SK-N-SH (cell line): ENCODE data around the gene RASGEF1C. TPM values are rescaled to one million over a fixed set of nuclear protein-coding genes. Genes with fewer than 3 reads are reported as not detected.
"Not testable (repeated sequence)": the region's sequence is repeated elsewhere in the genome, so short reads cannot be mapped to it uniquely, and the experiment has no call there.

Experiments
- CTCF ChIA-PET: fragments of 300-600, 350-600 bp; formaldehyde crosslinking; extraction: SDS; loops from one replicate; lab custom pipeline; 2021; lab: Yijun Ruan, JAX
- POLR2A ChIA-PET: fragments of 350-600 bp; sonication (Branson Sonifier 250); formaldehyde crosslinking; extraction: SDS; loops from one replicate; lab custom pipeline; 2020; ENCODE audit warnings: antibody characterized with exemption, inconsistent platforms; lab: Yijun Ruan, JAX
- DNase-seq: peaks from one replicate; pipeline ENCODE4 v3.0.0; 2012
- H2AFZ ChIP-seq: fragments of 200-600 bp; sonication (generic); 2 replicates; pipeline ENCODE4 v1.8.1; 2016; ENCODE audit warnings: antibody characterized with exemption, mild to moderate bottlenecking, low read depth
- H3F3A ChIP-seq: fragments of 200-600 bp; sonication (generic); replicated peaks from 2 replicates; pipeline ENCODE3; 2016; ENCODE audit warnings: antibody characterized with exemption, mild to moderate bottlenecking; ENCODE audit not compliant: insufficient read depth
- H3K27ac ChIP-seq, 2 experiments: fragments of 200-500 bp in 1 of 2; fragments of 200-600 bp in 1 of 2; sonication (Bioruptor generic) in 1 of 2; sonication (generic), shearing (Covaris generic) in 1 of 2; 2 replicates each; pipeline versions ENCODE4 v1.5.1 to v1.6.1; 2014 to 2016; ENCODE audit warnings: low read depth in 2 of 2, inconsistent platforms in 1 of 2, low read length in 1 of 2, mild to moderate bottlenecking in 1 of 2, mixed read lengths in 1 of 2
- H3K27me3 ChIP-seq: fragments of 200-600 bp; sonication (generic), shearing (Covaris generic); 2 replicates; pipeline ENCODE4 v1.6.1; 2016; ENCODE audit warnings: mixed run types; ENCODE audit not compliant: insufficient read depth
- H3K36me3 ChIP-seq, 2 experiments: fragments of 200-500 bp in 1 of 2; fragments of 200-600 bp in 1 of 2; sonication (Bioruptor generic) in 1 of 2; sonication (generic) in 1 of 2; replicated peaks in 1 of 2; 2 replicates each; pipeline versions ENCODE3 to v1.5.1; 2014 to 2016; ENCODE audit warnings: low read length in 1 of 2, mild to moderate bottlenecking in 1 of 2; ENCODE audit not compliant: insufficient read depth in 2 of 2, control insufficient read depth in 1 of 2
- H3K4me1 ChIP-seq, 2 experiments: fragments of 200-500 bp in 1 of 2; fragments of 200-600 bp in 1 of 2; sonication (Bioruptor generic) in 1 of 2; sonication (generic), shearing (Covaris generic) in 1 of 2; 2 replicates each; pipeline versions ENCODE4 v1.5.1 to v1.6.1; 2014 to 2016; ENCODE audit warnings: low read depth in 1 of 2, low read length in 1 of 2, mixed run types in 1 of 2; ENCODE audit not compliant: insufficient read depth in 2 of 2, control insufficient read depth in 1 of 2
- H3K4me2 ChIP-seq: fragments of 200-600 bp; sonication (generic), shearing (Covaris generic); 2 replicates; pipeline ENCODE4 v1.6.1; 2017; ENCODE audit warnings: mixed run types
- H3K4me3 ChIP-seq, 2 experiments: fragments of 200-500 bp in 1 of 2; fragments of 200-600 bp in 1 of 2; sonication (Bioruptor generic) in 1 of 2; sonication (generic), shearing (Covaris generic) in 1 of 2; 2 replicates each; pipeline versions ENCODE4 v1.5.1 to v1.8.1; 2014 to 2016; ENCODE audit warnings: low read depth in 2 of 2, inconsistent platforms in 1 of 2, low read length in 1 of 2, mild to moderate bottlenecking in 1 of 2, mixed read lengths in 1 of 2, moderate library complexity in 1 of 2
- H3K79me2 ChIP-seq: fragments of 200-600 bp; sonication (generic); 2 replicates; pipeline ENCODE4 v1.8.1; 2017; ENCODE audit warnings: mild to moderate bottlenecking; ENCODE audit not compliant: insufficient read depth
- H3K9ac ChIP-seq: fragments of 200-600 bp; sonication (generic); 2 replicates; pipeline ENCODE4 v1.6.1; 2017; ENCODE audit warnings: mixed run types
- H3K9me2 ChIP-seq: fragments of 200-600 bp; sonication (generic); 2 replicates; pipeline ENCODE4 v1.6.1; 2017; ENCODE audit warnings: mixed run types
- H3K9me3 ChIP-seq: fragments of 200-600 bp; sonication (generic); 2 replicates; pipeline ENCODE4 v1.6.1; 2017; ENCODE audit warnings: mixed run types, mild to moderate bottlenecking, moderate library complexity
- H4K20me1 ChIP-seq: fragments of 200-600 bp; sonication (generic); 2 replicates; pipeline ENCODE4 v1.6.1; 2017; ENCODE audit warnings: mild to moderate bottlenecking, mixed run types; ENCODE audit not compliant: insufficient read depth
- MXI1 ChIP-seq: IDR thresholded peaks from 2 replicates; pipeline ENCODE4 v1.6.1; 2012; ENCODE audit warnings: mild to moderate bottlenecking, low read depth, low read length, improper control_type of control experiment
- RAD21 ChIP-seq: IDR thresholded peaks from 2 replicates; pipeline ENCODE4 v1.6.1; 2012; ENCODE audit warnings: mild to moderate bottlenecking, low read length
- RFX5 ChIP-seq: IDR thresholded peaks from 2 replicates; pipeline ENCODE4 v1.6.1; 2012; ENCODE audit warnings: mild to moderate bottlenecking, improper control_type of control experiment, low read length
- RXRA ChIP-seq: IDR thresholded peaks from 2 replicates; pipeline ENCODE4 v1.4.0; 2012; ENCODE audit warnings: low read depth, mild to moderate bottlenecking, borderline replicate concordance
- SMC3 ChIP-seq: IDR thresholded peaks from 2 replicates; pipeline ENCODE4 v1.6.1; 2012; ENCODE audit warnings: low read depth, low read length, improper control_type of control experiment
- ZBTB33 ChIP-seq: IDR thresholded peaks from 2 replicates; pipeline ENCODE4 v1.4.0; 2012; ENCODE audit warnings: low read depth, borderline replicate concordance
- WGBS: methylation state at CpG from one replicate; pipeline ENCODE4 v1.1.6; 2017; ENCODE audit warnings: low lambda C conversion rate; 5-methylcytosine and 5-hydroxymethylcytosine counted together
- polyA plus RNA-seq, 3 experiments: library from polyadenylated mRNA; depleted of rRNA; stranded (reverse); fragments of >200 nt; gene quantifications; 2 replicates each; pipeline ENCODE4 v1.2.3, GENCODE V29; 2012
- TF ChIP-seq, protein P1 (sequence below): fragments of 200-600 bp; sonication (generic); IDR thresholded peaks from 2 replicates; pipeline ENCODE4 v1.6.1; 2017; ENCODE audit warnings: antibody characterized with exemption, mild to moderate bottlenecking, moderate library complexity

The RASGEF1C gene
- polyA plus RNA-seq, 1 of the 3 experiments (the other 2 are of a cell fraction), result not detected

DNA sequence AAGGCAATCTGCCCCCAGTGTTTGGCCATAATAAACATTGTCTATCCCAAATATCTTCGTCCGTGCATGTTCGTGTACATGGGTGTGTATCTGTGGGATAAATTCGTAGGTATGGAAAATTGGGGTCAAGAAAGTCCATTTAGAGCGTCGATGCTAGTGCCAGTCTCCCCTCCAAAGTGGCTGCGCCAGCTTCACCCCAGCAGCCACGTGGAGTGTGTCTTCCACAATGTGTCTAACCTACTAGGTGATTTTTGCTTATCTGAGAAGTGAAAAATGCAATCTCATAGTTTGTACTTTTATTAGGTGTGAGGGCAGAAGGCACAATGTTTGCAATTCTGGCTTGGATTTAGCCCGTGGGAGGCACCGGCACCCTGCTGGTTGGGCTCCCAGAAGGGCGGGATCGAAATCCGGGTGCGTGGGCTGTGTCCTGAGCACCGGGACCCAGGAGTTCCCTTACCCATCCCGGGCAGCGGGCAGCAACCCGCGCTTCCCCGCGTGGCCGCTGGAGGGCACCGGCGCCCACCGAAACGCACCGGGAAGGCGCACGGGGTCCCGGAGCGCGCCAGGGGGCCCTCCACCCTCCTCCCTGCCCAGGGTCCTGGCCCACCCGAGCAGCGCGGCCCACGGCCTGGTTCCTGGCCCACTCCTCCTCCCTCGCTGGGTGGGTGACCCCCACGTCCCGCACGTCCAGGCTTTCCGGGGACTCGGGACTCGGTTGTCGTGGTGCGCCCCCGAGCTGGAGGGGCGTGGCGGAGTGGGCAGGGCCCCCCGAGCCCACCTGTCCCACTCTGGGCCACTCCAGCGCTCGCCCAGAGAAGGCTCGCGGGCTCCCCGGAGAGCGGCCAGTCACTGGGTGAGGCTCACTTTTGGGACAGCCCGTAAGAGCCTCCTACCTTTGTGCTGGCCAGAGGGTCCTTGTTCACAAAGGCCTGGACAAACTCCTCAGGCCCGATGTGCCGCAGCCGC, 82.0 kb downstream of the RASGEF1C start:
- Histone ChIP-seq H3K4me3 (peak overlapping the region; percentile 27 to 41; a peak in 2 of 4 replicates), H3K79me2 (no peaks in the 10 kb centered on the region), H3K27me3 (peaks cover 9% of the 10 kb centered on the region; the same call in 1 of the 2 replicates), H3K9me3 (no peaks in the 10 kb centered on the region), H3K9me2 (no peaks in the 10 kb centered on the region), H3K27ac (no peak overlapping the region), H3F3A (no peaks in the 10 kb centered on the region), H3K9ac (no peak overlapping the region), H3K4me1 (peaks cover 0 to 6% of the 10 kb centered on the region in 2 experiments; a peak in 1 of 4 replicates), H3K4me2 (peak overlapping the region; percentile 59), H3K36me3 (no peaks in the 10 kb centered on the region), H4K20me1 (no peaks in the 10 kb centered on the region), H2AFZ (no peak overlapping the region)
- WGBS, result 6% methylated on average over 12 of the region's 59 CpGs
- TF ChIP-seq ZBTB33, result no peak
- TF ChIP-seq, protein P1, sequence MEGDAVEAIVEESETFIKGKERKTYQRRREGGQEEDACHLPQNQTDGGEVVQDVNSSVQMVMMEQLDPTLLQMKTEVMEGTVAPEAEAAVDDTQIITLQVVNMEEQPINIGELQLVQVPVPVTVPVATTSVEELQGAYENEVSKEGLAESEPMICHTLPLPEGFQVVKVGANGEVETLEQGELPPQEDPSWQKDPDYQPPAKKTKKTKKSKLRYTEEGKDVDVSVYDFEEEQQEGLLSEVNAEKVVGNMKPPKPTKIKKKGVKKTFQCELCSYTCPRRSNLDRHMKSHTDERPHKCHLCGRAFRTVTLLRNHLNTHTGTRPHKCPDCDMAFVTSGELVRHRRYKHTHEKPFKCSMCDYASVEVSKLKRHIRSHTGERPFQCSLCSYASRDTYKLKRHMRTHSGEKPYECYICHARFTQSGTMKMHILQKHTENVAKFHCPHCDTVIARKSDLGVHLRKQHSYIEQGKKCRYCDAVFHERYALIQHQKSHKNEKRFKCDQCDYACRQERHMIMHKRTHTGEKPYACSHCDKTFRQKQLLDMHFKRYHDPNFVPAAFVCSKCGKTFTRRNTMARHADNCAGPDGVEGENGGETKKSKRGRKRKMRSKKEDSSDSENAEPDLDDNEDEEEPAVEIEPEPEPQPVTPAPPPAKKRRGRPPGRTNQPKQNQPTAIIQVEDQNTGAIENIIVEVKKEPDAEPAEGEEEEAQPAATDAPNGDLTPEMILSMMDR, result peak; percentile 74
- TF ChIP-seq MXI1, result no peak
- peak; percentile 80 for TF ChIP-seq RAD21
- TF ChIP-seq RXRA, result no peak
- TF ChIP-seq RFX5, result no peak
- TF ChIP-seq SMC3, result peak; percentile 58
- peak; percentile 92 for DNase-seq
- ChIA-PET POLR2A (no interaction called here), CTCF (interaction anchor here (0.5 to 5.4 kb wide), 33 partner anchors 9 to 592 kb away, joined by 3 to 69 read pairs (median 3); partner anchors contain the start of gene RASGEF1C)

GRCh38 chr5:180126156-180126555, 82.9 kb downstream of the RASGEF1C start:
- CTCF ChIA-PET, result interaction anchor here (0.5 to 5.4 kb wide), 21 partner anchors 13 to 593 kb away, joined by 3 to 69 read pairs (median 5); partner anchors contain the start of gene RASGEF1C
- H3K27ac ChIP-seq, H3K9me3 ChIP-seq, H3K36me3 ChIP-seq, H3K27me3 ChIP-seq, H3K4me2 ChIP-seq, H3K4me1 ChIP-seq, H3K9me2 ChIP-seq, H2AFZ ChIP-seq, H3K9ac ChIP-seq, H4K20me1 ChIP-seq, POLR2A ChIA-PET, H3K79me2 ChIP-seq, H3K4me3 ChIP-seq, DNase-seq, H3F3A ChIP-seq: not testable (repeated sequence)
- WGBS, result 27% methylated on average over 17 of the region's 17 CpGs

DNA sequence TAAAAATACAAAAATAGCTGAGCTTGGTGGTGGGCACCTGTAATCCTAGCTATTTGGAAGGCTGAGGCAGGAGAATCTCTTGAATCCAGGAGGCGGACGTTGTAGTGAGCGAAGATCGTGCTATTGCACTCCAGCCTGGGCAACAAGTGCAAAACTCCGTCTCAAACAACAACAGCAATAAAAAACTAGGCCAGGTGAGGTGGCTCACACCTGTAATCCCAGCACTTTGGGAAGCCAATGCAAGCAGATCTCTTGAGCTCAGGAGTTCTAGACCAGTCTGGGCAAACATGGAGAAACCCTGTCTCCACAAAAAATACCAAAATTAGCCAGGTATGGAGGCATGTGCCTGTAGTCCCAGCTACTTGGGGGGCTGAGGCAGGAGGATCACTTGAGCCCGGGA, 84.3 kb downstream of the RASGEF1C start:
- not testable (repeated sequence) for H3K27ac ChIP-seq

More for the DNA sequence above, 84.3 kb downstream of the RASGEF1C start:
- H3K9me2 ChIP-seq, H4K20me1 ChIP-seq, H3K9ac ChIP-seq, H3K27me3 ChIP-seq, H3K4me2 ChIP-seq, H3F3A ChIP-seq, H3K9me3 ChIP-seq, H3K4me1 ChIP-seq, H3K4me3 ChIP-seq, DNase-seq, H2AFZ ChIP-seq, POLR2A ChIA-PET, H3K36me3 ChIP-seq, H3K79me2 ChIP-seq: not testable (repeated sequence)
- CTCF ChIA-PET, result interaction anchor here (1.2 to 5.4 kb wide), 4 partner anchors 38 to 204 kb away, joined by 3 to 69 read pairs (median 20); partner anchors contain the start of gene RASGEF1C
- WGBS, result 73% methylated on average over 6 of the region's 6 CpGs
